SKM-1 (cell line): ENCODE measurements around the gene ARHGAP45.

Source experiments
- DNase-seq: peaks from one replicate; lab custom pipeline; 2025; ENCODE audit not compliant: unreplicated experiment; lab: John Stamatoyannopoulos, UW

The ARHGAP45 gene

DNA sequence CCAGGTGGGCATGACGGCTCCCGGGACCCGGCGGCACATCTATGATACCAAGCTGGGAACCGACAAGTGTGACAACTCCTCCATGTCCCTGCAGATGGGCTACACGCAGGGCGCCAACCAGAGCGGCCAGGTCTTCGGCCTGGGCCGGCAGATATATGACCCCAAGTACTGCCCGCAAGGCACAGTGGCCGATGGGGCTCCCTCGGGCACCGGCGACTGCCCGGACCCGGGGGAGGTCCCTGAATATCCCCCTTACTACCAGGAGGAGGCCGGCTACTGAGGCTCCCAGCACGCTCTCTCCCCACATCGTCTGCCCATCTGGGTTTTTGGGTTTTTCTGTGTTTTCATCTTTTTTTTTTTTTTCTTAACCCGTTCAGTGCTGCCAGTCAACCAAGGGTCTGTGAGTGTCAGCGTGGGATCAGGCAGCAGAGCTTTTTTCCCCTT lies 29.3 kb upstream of the ARHGAP45 start:
- DNase-seq = no peak

DNA sequence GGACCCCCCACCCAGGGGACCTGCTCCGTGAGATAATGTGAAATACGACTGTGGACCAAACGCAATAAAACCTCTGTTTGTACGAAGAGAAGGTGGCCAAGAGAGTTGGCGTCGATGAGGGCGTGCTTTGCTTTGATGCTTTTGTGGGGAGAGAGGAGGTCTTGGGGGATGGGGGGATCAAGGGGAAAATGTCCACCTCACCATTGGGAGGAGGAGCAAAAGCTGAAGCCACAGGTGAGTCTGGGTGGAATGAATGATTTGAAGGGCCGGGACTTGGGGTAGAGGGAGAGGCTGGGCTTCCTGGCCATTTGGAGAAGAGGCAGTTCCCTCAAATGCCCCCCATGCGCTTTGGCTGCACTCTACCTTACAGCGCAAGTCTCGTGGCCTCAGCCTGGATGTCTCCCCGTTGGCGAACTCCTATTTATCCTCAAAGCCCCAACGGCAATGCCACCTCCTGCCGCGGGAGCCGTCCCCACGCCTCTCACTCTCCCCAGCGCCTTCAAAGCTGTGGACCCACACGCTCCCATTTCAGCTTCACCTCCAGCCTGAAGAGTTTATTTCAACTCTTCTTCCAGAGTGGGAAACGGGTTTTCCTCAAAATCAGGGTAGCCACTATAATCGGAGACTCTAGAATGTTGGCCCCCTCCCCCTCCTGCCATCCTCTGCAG lies 27.9 kb upstream of the ARHGAP45 start:
- DNase-seq = no peak

DNA sequence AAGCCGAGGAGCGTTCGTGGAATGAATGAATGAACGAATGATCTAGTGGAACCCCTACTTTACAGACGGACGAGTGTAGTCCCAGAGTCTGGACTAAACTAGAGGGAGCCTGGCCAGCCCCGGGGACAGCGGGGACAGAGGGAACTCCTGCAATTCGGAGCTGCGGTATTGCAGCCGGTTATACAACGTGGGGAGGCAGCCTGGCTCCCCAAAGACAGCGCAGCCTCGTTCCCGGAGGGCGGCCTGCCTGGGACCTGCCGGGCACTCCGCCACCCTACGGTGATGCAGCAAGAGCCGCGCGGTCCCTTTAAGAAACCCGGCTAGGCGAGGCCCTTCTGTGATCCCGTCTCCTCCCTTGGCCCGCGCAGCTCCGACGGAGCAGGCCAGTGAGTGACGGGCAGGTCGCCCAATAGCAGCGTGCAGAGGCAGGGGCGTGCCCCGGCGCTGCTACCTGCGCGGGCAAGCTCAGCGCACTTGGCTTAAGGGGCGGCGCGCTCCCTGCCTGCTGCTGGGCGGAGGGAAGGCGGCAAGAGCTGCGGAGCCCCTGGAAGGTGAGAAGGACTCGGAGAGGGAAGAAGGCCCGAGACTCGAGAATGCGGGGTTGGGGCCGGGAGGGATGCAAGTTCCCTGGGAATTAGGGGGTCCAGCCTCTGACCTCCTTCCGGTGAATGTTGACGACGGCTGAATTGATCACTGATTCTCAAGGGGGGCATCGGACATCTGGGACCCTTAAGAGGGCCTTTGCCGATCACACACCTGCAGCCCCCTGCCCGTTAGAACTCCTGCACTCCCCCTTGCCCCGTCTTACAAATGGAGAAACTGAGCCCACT lies 27.1 kb upstream of the ARHGAP45 start, which contains the start of gene ABCA7:
Gene ABCA7 (plus strand): TSS at position 462 of the 830 bp plus-strand sequence. CDS start 1,255 bp downstream, outside the sequence.
- DNase-seq = peak; percentile 89

DNA sequence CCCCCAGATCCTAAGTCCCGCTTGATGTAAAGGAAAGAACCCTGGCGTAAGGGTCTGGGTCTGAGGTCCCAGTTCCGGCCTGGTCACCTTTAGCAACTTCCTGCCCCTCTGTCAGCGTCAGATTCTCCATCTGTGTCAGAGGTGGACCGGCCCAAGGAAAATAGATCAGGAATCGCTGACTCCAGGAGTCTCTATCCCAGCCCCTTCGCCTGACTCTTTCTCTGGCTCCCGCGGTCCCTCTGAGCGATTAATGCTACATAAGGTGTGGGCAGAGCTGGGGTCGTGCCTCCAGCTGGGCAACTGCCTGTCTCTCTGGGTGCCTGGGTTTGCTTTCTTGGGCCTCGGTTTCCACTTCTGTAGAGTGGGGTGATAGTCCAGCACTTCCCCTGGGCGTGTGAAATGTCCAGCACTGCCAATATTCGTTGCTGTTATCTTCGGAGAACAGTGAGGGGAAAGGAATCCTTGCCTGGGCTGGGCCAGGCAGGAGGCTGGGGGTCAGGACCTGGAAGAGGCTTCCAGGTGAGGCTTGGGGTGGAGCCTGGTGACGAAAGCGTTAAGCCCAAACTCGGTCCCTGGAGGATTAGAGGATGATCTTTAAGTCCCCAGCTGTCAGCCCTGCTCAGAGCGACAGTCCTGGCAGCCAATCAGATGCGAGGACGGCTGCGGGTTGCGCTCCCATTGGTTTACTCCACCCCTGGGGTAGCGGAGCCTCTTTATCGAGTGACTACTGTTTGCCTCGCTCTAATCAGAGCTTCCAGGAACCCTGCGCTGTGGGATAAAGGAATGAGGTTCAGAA lies 26.3 kb upstream of the ARHGAP45 start:
- peak; percentile 42 for DNase-seq

DNA sequence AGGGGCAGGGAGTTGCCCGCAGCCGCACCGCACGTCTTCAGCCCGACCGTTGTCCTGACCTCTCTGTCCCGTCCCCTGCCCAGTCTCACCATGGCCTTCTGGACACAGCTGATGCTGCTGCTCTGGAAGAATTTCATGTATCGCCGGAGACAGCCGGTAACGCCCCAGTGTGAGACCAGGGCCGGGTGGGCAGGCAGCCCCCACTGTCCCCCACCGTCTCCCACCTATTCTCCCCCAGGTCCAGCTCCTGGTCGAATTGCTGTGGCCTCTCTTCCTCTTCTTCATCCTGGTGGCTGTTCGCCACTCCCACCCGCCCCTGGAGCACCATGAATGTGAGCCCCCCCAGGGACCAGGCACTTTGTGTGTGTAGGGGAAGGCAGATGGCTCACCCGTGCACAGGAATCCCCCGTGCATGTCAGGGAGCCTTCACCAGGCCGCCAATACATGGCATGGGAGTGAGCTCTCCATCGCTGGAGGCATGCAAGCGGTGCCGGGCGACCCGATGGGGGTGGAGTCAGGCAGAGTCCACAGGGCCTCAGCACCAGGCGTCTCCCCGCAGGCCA lies 25.6 kb upstream of the ARHGAP45 start:
- no peak for DNase-seq

DNA sequence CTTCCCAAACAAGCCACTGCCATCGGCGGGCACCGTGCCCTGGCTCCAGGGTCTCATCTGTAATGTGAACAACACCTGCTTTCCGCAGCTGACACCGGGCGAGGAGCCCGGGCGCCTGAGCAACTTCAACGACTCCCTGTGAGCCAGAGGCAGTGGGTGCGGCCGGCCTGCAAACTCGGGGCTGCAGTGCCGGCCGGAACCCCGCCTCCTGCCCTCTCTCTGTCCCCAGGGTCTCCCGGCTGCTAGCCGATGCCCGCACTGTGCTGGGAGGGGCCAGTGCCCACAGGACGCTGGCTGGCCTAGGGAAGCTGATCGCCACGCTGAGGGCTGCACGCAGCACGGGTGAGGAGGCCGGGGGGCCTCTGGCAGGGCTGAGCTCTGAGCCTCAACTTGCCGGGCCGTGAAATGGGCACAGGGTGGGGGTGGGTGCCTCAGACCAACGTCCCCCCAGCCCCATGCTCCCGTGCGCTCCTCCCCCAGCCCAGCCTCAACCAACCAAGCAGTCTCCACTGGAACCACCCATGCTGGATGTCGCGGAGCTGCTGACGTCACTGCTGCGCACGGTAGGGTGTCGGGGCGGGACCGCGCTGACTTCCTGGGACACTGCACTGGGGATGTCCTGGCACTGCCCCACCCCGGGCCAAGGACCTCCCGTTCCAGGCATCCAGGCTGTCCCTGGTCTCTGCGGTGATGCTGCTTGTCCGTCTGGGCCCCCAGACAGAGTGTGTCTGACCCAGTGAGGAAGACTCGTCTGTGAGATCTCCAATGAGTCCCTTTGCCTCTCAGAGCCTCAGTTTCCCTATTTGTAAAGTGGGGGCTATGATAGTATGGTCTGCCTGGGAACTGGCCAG lies 24.9 kb upstream of the ARHGAP45 start:
- DNase-seq = no peak

DNA sequence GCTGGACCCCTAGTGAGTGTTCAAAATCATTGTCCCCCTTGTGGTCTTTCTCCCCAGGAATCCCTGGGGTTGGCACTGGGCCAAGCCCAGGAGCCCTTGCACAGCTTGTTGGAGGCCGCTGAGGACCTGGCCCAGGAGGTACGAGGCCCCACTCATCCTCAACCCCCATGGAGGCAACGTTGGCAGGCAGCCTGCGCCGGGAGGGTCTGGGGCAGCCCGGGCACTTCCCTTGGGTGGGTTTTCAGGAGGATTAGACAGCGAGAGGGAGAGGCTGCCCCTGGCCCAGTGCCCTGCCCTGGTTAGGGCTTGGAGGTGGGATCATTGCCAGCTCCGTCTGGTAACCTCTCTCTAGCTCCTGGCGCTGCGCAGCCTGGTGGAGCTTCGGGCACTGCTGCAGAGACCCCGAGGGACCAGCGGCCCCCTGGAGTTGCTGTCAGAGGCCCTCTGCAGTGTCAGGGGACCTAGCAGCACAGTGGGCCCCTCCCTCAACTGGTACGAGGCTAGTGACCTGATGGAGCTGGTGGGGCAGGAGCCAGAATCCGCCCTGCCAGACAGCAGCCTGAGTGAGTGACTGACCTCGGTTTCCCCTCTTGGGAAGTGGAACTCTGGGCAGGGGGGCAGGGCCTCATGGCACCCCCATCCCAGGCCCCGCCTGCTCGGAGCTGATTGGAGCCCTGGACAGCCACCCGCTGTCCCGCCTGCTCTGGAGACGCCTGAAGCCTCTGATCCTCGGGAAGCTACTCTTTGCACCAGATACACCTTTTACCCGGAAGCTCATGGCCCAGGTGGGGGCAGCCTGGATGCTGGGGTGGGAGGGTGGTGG lies 24.1 kb upstream of the ARHGAP45 start:
- no peak for DNase-seq

DNA sequence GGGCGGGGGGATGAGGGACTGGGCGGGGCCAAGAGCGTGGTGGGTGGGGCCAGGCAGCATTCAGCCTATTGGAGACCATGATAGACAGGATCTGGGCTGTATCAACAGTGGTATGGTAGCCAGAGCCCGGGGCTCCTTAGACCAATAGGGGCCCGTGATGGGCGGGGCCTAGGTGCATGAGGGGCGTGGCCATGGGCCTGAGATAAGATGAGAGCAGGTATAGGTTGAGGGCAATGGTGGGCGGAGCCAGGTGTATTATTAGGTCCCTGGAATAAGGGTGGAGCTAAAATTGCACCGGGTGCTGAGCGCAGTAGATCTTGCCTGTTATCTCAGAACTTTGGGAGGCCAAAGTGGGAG lies 21.7 kb upstream of the ARHGAP45 start:
- peak; percentile 62 for DNase-seq

DNA sequence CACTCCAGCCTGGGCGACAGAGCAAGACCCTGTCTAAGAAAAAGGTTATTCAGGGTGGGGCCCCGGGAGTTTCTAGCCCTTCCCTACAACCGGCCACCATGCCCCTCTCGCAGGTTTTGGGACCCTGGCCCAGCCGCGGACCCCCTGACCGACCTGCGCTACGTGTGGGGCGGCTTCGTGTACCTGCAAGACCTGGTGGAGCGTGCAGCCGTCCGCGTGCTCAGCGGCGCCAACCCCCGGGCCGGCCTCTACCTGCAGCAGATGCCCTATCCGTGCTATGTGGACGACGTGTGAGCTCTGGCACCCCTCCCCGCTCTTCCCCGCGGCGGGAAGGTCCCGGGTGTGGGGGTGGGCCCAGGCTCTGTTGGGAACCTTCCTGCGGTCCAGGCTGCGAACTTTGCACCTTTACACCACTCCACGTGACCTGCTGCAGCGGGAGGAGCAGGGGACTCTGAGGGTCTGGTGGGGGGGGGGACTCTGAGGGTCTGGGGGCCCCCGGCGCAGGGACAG lies 20.8 kb upstream of the ARHGAP45 start:
- DNase-seq = no peak

DNA sequence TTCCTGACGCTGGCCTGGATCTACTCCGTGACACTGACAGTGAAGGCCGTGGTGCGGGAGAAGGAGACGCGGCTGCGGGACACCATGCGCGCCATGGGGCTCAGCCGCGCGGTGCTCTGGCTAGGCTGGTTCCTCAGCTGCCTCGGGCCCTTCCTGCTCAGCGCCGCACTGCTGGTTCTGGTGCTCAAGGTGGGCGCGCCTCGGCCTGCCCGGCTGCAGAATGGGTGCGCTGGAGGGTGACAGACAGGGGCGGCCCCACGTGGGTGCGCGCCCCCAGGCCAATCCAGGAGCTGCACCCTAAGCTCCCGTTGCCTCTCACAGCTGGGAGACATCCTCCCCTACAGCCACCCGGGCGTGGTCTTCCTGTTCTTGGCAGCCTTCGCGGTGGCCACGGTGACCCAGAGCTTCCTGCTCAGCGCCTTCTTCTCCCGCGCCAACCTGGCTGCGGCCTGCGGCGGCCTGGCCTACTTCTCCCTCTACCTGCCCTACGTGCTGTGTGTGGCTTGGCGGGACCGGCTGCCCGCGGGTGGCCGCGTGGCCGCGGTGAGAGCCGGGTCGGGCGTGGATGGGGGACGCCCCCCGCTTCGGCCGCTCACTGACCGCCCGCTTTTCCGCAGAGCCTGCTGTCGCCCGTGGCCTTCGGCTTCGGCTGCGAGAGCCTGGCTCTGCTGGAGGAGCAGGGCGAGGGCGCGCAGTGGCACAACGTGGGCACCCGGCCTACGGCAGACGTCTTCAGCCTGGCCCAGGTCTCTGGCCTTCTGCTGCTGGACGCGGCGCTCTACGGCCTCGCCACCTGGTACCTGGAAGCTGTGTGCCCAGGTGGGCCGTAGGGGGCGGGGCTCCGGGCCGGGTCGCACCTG lies 19.9 kb upstream of the ARHGAP45 start:
- DNase-seq = no peak

DNA sequence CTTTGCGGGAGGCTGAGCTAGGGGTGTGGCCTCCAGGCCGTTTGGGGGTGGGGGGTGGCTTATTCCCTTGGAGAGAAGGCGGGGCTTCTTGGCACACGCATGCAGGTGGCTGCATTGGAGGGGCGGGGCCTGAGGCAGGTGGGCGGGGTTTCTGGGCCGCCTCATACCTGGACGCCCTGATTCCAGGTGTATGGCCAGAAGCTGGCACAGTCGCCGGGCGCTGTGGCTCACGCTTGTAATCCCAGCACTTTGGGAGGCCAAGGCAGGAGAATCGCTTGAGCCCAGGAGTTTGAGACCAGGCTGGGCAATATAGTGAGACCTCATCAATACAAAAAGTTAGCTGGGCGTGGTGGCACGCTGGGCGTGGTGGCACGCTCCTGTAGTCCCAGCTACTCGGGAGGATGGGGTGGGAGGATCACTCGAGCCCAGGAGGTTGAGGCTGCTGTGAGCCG lies 19.2 kb upstream of the ARHGAP45 start:
- no peak for DNase-seq

DNA sequence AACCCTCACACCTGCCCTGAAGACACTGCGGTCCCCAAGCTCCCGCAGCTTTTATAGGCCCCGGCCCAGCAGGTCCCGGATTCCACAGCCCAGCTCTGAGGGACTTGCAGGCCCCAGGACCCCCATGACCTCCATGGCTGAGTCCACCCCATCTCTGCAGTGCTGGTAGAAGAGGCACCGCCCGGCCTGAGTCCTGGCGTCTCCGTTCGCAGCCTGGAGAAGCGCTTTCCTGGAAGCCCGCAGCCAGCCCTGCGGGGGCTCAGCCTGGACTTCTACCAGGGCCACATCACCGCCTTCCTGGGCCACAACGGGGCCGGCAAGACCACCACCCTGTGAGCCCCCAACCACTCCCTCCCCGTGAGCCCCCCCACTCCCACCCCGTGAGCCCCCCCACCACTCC lies 17.9 kb upstream of the ARHGAP45 start:
- DNase-seq = no peak

DNA sequence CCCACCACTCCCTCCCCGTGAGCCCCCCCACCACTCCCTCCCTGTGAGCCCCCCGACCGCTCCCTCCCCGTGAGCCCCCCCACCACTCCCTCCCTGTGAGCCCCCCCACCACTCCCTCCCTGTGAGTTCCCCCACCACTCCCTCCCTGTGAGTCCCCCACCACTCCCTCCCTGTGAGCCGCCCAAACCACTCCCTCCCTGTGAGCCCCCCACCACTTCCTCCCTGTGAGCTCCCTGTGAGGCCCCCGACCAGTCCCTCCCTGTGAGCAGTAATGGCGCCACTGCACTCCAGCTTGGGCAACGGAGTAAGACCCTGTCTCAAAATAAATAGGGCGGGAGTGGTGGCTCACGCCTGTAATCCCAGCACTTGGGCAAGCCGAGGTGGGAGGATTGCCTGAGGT lies 17.2 kb upstream of the ARHGAP45 start:
- DNase-seq = no peak

DNA sequence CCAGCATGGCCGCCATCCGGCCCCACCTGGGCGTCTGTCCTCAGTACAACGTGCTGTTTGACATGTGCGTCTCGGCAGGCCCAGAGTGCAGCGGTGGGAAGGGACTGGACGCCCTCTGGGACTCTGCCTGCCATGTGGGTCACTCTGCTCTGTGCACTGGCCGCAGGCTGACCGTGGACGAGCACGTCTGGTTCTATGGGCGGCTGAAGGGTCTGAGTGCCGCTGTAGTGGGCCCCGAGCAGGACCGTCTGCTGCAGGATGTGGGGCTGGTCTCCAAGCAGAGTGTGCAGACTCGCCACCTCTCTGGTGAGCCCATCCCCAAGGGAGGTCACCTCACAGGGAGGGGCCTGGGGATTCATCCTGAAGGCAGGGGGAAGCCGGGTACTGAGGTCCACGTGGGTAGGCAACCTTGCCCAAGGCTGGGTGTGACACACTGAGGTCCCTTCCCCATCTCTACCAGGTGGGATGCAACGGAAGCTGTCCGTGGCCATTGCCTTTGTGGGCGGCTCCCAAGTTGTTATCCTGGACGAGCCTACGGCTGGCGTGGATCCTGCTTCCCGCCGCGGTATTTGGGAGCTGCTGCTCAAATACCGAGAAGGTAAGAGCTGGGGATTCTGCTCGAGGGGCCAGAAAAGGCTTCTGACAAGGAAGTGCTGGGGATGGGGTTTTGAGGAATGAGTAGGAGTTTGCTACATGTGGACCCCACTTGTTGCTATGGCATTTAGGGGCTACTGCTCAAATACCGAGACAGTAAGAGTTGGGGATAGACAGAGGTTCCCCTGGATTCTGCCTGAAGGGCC lies 15.8 kb upstream of the ARHGAP45 start:
- DNase-seq = no peak

DNA sequence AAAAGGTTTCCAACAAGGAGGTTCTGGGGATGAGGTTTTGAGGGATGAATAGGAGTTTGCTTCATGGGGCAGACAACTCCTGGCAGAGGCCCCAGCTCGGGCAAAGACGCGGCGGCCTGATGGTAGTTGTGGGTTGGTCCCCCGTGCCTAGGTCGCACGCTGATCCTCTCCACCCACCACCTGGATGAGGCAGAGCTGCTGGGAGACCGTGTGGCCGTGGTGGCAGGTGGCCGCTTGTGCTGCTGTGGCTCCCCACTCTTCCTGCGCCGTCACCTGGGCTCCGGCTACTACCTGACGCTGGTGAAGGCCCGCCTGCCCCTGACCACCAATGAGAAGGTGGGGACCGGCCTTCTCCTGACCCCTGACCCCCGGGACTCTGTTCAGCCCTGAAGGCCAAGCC lies 15.2 kb upstream of the ARHGAP45 start:
- DNase-seq = no peak

DNA sequence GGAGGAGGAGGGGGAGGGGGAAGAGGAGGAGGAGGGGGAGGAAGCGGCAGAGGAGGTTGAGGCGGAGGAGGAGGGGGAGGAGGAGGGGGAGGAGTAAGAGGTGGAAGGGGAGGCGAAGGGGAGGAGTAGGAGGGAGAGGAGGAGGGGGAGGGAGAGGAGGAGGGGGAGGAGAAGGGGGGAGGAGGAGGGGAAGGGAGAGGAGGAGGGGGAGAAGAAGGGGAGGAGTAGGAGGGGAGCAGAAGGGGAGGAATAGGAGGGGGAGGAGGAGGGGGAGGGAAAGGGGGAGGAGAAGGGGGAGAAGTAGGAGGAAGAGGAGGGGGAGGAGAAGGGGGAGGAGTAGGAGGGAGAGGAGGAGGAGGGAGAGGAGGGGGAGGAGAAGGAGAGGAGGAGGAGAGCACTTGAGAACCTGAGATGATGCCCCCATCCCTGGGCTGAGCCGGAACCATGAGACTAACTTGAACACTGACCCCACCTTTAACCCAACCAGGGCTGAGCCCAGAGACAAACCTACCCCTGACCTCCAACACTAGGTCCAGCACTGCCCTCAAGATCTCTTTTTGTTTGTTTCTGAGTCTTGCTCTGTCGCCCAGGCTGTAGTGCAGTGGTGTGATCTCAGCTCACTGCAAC lies 14.5 kb upstream of the ARHGAP45 start:
- no peak for DNase-seq
